ENCODE data around the gene PPP5C. TPM values are rescaled to one million over a fixed set of nuclear protein-coding genes. Genes with fewer than 3 reads are reported as not detected.
A peak's percentile ranks its signal among the peaks of the same experiment; 100 is the strongest.

Gene PPP5C
- total RNA-seq, 1 experiment from 2014 or later, result 130 TPM

- Mint-ChIP-seq H3K4me3 (ENCODE audit: unreplicated experiment) (no peak overlapping the region), H3K27me3 (ENCODE audit: insufficient read depth, unreplicated experiment) (peaks cover 2% of the 10 kb centered on the region), H3K27ac (ENCODE audit: unreplicated experiment) (no peak overlapping the region), H3K9me3 (ENCODE audit: unreplicated experiment) (no peaks in the 10 kb centered on the region), H3K36me3 (ENCODE audit: insufficient read depth, unreplicated experiment) (peaks cover 16% of the 10 kb centered on the region), H3K4me1 (ENCODE audit: low read depth, unreplicated experiment) (no peaks in the 10 kb centered on the region)
- Histone ChIP-seq H3K4me1 (peaks cover 26% of the 10 kb centered on the region), H3K4me3 (ENCODE audit: low read depth, low read length) (no peak overlapping the region), H3K9me3 (no peaks in the 10 kb centered on the region), H3K36me3 (ENCODE audit: control insufficient read depth, insufficient read depth, low read length) (no peaks in the 10 kb centered on the region), H3K27me3 (replicated peaks; ENCODE audit: control insufficient read depth, insufficient read depth, low read length) (no peaks in the 10 kb centered on the region; the same call in 1 of the 2 replicates)
- no peak for DNase-seq
- CTCF ChIA-PET, result no interaction called here
- no TSS peak for BruUV-seq (replicated peaks)
- TF ChIP-seq CTCF (IDR thresholded peaks at IDR 0.05; ENCODE audit: insufficient read depth in 1 of 2, low read depth in 1 of 2, low read length in 1 of 2, severe bottlenecking in 1 of 2, unreplicated experiment in 1 of 2), result no peak
- intact Hi-C loops (cut with micrococcal nuclease; ENCODE audit: unreplicated experiment), result no loop called here
- POLR2A ChIA-PET, result no interaction called here
Observed at GRCh38 chr19:46299004-46299509, 47.8 kb upstream of the PPP5C start.

- Mint-ChIP-seq H3K4me1 (ENCODE audit: low read depth, unreplicated experiment) (no peaks in the 10 kb centered on the region), H3K9me3 (ENCODE audit: unreplicated experiment) (no peaks in the 10 kb centered on the region), H3K27me3 (ENCODE audit: insufficient read depth, unreplicated experiment) (no peaks in the 10 kb centered on the region), H3K36me3 (ENCODE audit: insufficient read depth, unreplicated experiment) (peaks cover 16% of the 10 kb centered on the region), H3K4me3 (ENCODE audit: unreplicated experiment) (no peak overlapping the region), H3K27ac (ENCODE audit: unreplicated experiment) (no peak overlapping the region)
- H3K4me3 ChIP-seq (ENCODE audit: low read depth, low read length), result no peak overlapping the region
- H3K4me1 ChIP-seq, result peaks cover 26% of the 10 kb centered on the region
- TF ChIP-seq CTCF (IDR thresholded peaks at IDR 0.05; ENCODE audit: insufficient read depth in 1 of 2, low read depth in 1 of 2, low read length in 1 of 2, severe bottlenecking in 1 of 2, unreplicated experiment in 1 of 2), result no peak
- BruUV-seq (replicated peaks), result no TSS peak
- DNase-seq, result no peak
- CTCF ChIA-PET, result interaction anchor here (0.6 to 1.4 kb wide), 3 partner anchors 19 to 132 kb away, joined by 4 to 6 read pairs (median 5); no protein-coding TSS in a partner anchor
- H3K9me3 ChIP-seq, result no peaks in the 10 kb centered on the region
- intact Hi-C loops (cut with micrococcal nuclease; ENCODE audit: unreplicated experiment), result no loop called here
- H3K36me3 ChIP-seq (ENCODE audit: control insufficient read depth, insufficient read depth, low read length), result no peaks in the 10 kb centered on the region
- POLR2A ChIA-PET, result no interaction called here
- no peaks in the 10 kb centered on the region; the same call in 1 of the 2 replicates for H3K27me3 ChIP-seq (replicated peaks; ENCODE audit: control insufficient read depth, insufficient read depth, low read length)
Observed at GRCh38 chr19:46299695-46300094, 47.2 kb upstream of the PPP5C start.

- CTCF ChIA-PET, result interaction anchor here (0.6 to 0.9 kb wide), 3 partner anchors 21 to 61 kb away, joined by 3 to 4 read pairs (median 4); no protein-coding TSS in a partner anchor
- Histone ChIP-seq H3K4me1 (peaks cover 26% of the 10 kb centered on the region), H3K36me3 (ENCODE audit: control insufficient read depth, insufficient read depth, low read length) (no peaks in the 10 kb centered on the region), H3K27me3 (replicated peaks; ENCODE audit: control insufficient read depth, insufficient read depth, low read length) (no peaks in the 10 kb centered on the region; the same call in 1 of the 2 replicates), H3K9me3 (peaks cover 8% of the 10 kb centered on the region; the same call in 1 of the 2 replicates), H3K4me3 (ENCODE audit: low read depth, low read length) (peak overlapping the region; percentile 52)
- POLR2A ChIA-PET, result interaction anchor here (0.5 to 0.6 kb wide), 4 partner anchors 11 to 586 kb away, joined by 3 to 4 read pairs (median 3); no protein-coding TSS in a partner anchor
- Mint-ChIP-seq H3K27me3 (ENCODE audit: insufficient read depth, unreplicated experiment) (no peaks in the 10 kb centered on the region), H3K4me1 (ENCODE audit: low read depth, unreplicated experiment) (no peaks in the 10 kb centered on the region), H3K4me3 (ENCODE audit: unreplicated experiment) (peak overlapping the region; percentile 77), H3K36me3 (ENCODE audit: insufficient read depth, unreplicated experiment) (peaks cover 14% of the 10 kb centered on the region), H3K27ac (ENCODE audit: unreplicated experiment) (peak overlapping the region; percentile 91), H3K9me3 (ENCODE audit: unreplicated experiment) (peaks cover 24% of the 10 kb centered on the region)
- TF ChIP-seq CTCF (IDR thresholded peaks at IDR 0.05; ENCODE audit: insufficient read depth in 1 of 2, low read depth in 1 of 2, low read length in 1 of 2, severe bottlenecking in 1 of 2, unreplicated experiment in 1 of 2), result no peak
- no TSS peak for BruUV-seq (replicated peaks)
- intact Hi-C loops (cut with micrococcal nuclease; ENCODE audit: unreplicated experiment), result no loop called here
- peak; percentile 64 to 65 for DNase-seq
Observed at GRCh38 chr19:46303322-46303690, 43.6 kb upstream of the PPP5C start.
